ENCODE results near the gene HS2ST1. TPM values are rescaled to one million over a fixed set of nuclear protein-coding genes. Genes with fewer than 3 reads are reported as not detected.

HS2ST1 gene
- total and polyA plus RNA-seq, 2 experiments from 2014 or later: 6.7 to 17.1 TPM

GRCh38 chr1:86938450-86938849 is 24.0 kb downstream of the HS2ST1 start:
- Histone ChIP-seq H4K20me1 (replicated peaks; ENCODE audit: insufficient read depth) (no peaks in the 10 kb centered on the region; the same call in 1 of the 2 replicates), H3K27ac (ENCODE audit: low read depth) (no peak overlapping the region), H3K79me2 (replicated peaks; ENCODE audit: insufficient read depth) (peaks cover 88% of the 10 kb centered on the region), H3K4me1 (ENCODE audit: insufficient read depth) (peaks cover 38% of the 10 kb centered on the region), H3K27me3 (ENCODE audit: insufficient read depth) (no peaks in the 10 kb centered on the region), H2AFZ (no peak overlapping the region), H3K36me3 (ENCODE audit: insufficient read depth) (no peaks in the 10 kb centered on the region), H3K4me3 (peak overlapping the region; percentile 32), H3F3A (replicated peaks; ENCODE audit: low read depth) (no peaks in the 10 kb centered on the region), H3K4me2 (peak overlapping the region; percentile 53), H3K9me2 (ENCODE audit: insufficient read depth) (no peaks in the 10 kb centered on the region)
- Mint-ChIP-seq H3K27me3 (ENCODE audit: insufficient read depth, low read depth, poor library complexity) (peaks cover 5% of the 10 kb centered on the region), H3K4me3 (peak overlapping the region; percentile 44; the same call in 2 of the 3 replicates), H3K27ac (peak overlapping the region; percentile 76), H3K36me3 (ENCODE audit: low read depth) (no peaks in the 10 kb centered on the region), H3K9me3 (no peaks in the 10 kb centered on the region), H3K4me1 (peaks cover 35% of the 10 kb centered on the region)
- ATAC-seq (no peak), DNase-seq (ENCODE audit: low spot score) (no peak)
- TF ChIP-seq ZNF114 (CRISPR knock-in tag; IDR thresholded peaks at IDR 0.05): no peak
- TF ChIP-seq ETS1 (IDR thresholded peaks at IDR 0.05): no peak
- no peak for TF ChIP-seq CTCF (conservative IDR thresholded peaks at IDR 0.05; ENCODE audit: low read depth in 2 of 2)
- no peak for TF ChIP-seq ZNF462 (CRISPR knock-in tag; IDR thresholded peaks at IDR 0.05)
- TF ChIP-seq NANOG (IDR thresholded peaks at IDR 0.05; ENCODE audit: borderline replicate concordance): no peak
- no peak for TF ChIP-seq REST (IDR thresholded peaks at IDR 0.05; ENCODE audit: unreplicated experiment)
- no peak for TF ChIP-seq EZH2phosphoT487 (IDR thresholded peaks at IDR 0.05; ENCODE audit: unreplicated experiment)
- no peak for TF ChIP-seq CREB1 (CRISPR knock-in tag; IDR thresholded peaks at IDR 0.05; ENCODE audit: low read depth)
- TF ChIP-seq POLR2AphosphoS5 (IDR thresholded peaks at IDR 0.05; ENCODE audit: low read depth): no peak
- no peak for TF ChIP-seq JUNB (IDR thresholded peaks at IDR 0.05; ENCODE audit: unreplicated experiment)
- TF ChIP-seq STAT1 (IDR thresholded peaks at IDR 0.05; ENCODE audit: unreplicated experiment): no peak
- no peak for TF ChIP-seq ZNF331 (CRISPR knock-in tag; IDR thresholded peaks at IDR 0.05; ENCODE audit: low read depth)
- no peak for TF ChIP-seq EZH2 (IDR thresholded peaks at IDR 0.05; ENCODE audit: low read depth, unreplicated experiment)
